DMS53 treated with DMSO at 0.1 percent for 48 hours (cell line): Measurements from ENCODE around the gene ARID4A.
"Not testable (repeated sequence)": the region's sequence is repeated elsewhere in the genome, so short reads cannot be mapped to it uniquely, and the experiment has no call there.

ENCODE experiments used
- DNase-seq: peaks from one replicate; lab custom pipeline; 2025; ENCODE audit not compliant: unreplicated experiment; lab: John Stamatoyannopoulos, UW

Gene ARID4A, protein sequence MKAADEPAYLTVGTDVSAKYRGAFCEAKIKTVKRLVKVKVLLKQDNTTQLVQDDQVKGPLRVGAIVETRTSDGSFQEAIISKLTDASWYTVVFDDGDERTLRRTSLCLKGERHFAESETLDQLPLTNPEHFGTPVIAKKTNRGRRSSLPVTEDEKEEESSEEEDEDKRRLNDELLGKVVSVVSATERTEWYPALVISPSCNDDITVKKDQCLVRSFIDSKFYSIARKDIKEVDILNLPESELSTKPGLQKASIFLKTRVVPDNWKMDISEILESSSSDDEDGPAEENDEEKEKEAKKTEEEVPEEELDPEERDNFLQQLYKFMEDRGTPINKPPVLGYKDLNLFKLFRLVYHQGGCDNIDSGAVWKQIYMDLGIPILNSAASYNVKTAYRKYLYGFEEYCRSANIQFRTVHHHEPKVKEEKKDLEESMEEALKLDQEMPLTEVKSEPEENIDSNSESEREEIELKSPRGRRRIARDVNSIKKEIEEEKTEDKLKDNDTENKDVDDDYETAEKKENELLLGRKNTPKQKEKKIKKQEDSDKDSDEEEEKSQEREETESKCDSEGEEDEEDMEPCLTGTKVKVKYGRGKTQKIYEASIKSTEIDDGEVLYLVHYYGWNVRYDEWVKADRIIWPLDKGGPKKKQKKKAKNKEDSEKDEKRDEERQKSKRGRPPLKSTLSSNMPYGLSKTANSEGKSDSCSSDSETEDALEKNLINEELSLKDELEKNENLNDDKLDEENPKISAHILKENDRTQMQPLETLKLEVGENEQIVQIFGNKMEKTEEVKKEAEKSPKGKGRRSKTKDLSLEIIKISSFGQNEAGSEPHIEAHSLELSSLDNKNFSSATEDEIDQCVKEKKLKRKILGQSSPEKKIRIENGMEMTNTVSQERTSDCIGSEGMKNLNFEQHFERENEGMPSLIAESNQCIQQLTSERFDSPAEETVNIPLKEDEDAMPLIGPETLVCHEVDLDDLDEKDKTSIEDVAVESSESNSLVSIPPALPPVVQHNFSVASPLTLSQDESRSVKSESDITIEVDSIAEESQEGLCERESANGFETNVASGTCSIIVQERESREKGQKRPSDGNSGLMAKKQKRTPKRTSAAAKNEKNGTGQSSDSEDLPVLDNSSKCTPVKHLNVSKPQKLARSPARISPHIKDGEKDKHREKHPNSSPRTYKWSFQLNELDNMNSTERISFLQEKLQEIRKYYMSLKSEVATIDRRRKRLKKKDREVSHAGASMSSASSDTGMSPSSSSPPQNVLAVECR

DNA sequence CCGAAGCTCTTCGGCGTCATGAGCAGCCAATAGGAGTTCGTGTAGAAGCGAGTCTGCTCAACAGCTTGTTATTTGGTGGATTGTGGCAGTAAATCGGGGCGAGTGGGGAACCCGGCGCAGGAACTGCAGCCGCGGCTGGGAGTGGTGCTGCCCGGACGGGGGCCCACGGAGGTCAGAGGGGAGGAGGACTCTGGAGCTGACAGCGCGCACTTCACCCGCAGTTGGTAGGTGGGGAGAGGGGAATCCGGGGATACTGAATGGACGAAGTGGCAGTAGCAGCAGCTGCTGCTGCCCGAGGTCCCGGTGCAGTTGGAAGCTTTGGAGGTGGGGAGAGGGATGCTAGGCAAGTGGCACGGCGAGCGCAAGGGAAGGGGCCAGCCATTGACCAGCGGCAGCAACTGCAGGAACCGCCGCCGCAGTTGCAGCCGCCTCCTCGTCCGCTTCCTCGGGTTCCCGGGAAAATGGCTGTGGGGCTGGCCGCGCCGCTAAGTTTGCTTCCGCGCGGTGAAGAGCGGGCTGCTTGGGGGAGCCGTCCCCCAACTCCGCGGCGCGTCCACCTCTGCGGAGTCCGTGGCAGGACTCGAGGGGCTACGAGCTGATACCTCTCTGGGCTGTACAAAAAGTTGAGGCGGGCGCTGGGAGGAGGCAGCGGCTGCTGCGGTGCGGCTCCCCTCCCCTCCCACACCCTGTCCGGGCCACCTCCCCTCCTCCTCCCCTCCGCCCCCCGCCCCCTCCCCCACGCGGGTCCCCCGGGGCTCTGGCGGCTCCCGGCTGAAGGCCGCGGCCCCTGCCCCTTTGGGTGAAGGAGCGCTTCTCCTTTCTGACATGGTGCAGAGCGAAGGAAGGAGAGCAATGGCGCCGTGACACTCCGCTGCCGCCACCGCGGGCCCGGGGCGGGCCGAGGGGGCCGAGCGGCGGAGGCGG lies at the start of gene ARID4A:
ARID4A (plus strand) TSS at position 79 of the 924 bp plus-strand sequence. CDS start 1,300 bp downstream, outside the sequence.
- DNase-seq = no peak

DNA sequence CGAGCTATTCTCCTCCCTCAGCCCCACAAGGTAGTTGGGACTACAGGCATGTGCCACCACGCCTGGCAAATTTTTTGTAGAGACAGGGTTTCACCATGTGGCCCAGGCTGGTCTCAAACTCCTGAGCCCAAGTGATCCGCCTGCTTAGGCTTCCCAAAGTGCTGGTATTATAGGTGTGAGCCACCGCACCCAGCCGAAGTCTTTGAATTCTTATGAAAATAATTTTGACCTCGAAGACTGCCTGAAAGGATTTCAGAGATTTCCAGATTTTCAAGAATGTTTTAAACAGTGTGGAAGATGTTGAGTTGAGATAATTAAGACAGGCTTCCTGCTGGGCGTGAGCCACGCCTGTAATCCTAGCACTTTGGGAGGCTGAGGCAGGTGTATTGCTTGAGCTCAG lies 48.7 kb upstream of the ARID4A start:
- no peak for DNase-seq

DNA sequence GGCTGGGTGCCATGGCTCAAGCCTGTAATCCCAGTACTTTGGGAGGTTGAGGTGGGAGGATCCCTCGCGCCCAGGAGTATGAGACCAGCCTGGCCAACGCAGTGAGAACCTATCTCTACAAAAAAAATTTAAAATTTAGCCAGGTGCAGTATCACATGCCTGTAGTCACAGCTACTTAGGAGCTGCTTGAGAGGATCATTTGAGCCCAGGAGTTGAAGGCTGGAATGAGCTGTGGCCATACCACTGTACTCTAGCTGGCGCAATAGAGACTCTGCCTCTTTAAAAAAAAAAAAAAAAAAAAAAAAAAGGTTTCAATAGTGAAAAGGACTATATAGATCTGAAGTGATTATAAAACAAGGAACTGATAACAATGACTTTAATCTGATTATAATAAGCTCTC lies 40.2 kb upstream of the ARID4A start:
- DNase-seq = no peak

DNA sequence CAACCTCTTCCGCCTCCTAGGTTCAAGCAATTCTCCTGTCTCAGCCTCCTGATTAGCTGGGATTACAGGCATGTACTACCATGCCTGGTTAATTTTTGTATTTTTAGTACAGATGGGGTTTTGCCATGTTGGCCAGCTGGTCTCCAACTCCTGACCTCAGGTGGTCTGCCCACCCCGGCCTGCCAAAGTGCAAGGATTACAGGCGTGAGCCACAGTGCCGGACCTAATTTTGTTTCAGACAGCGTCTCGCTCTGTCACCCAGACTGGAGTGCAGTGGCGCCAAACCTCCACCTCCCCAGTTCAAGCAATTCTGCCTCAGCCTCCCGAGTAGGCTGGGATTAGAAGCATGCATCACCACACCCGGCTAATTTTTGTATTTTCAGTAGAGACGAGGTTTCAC lies 36.4 kb upstream of the ARID4A start:
- not testable (repeated sequence) for DNase-seq

DNA sequence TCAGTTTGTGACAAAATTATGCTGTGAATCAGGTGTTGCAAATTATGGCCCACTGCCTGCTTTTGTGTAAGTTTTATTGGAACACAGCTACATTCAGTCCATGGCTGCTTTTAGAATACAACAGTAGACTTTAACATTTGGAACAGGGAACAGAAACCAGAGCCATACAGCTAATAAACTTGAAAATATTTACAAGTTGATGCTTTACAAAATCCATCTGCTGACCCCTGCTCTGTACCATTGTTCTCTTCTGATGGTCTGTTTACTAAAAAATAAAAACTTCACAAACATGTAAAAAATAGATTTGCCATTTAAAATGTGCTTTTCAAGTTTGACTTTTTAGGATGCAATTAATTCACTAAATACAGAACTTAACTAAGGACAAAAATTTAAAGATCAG lies 33.0 kb upstream of the ARID4A start:
- DNase-seq = no peak

DNA sequence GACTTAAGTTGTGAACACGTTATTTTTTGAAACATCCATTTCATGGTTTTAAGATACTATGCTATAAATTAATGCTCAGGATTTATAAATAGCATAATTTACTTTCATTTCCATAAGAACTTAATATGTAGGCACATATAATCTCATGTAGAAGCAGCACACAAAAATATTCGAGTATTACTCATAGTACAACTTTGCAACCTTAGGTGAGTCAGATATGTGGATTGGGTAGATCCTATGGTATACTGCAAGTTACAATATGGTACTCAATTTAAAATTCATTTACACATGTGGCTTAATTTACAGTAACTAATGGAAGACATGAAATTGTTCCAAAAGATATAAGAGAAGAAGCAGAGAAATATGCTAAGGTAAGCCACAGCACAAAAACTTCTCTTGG lies 27.7 kb upstream of the ARID4A start:
- no peak for DNase-seq

DNA sequence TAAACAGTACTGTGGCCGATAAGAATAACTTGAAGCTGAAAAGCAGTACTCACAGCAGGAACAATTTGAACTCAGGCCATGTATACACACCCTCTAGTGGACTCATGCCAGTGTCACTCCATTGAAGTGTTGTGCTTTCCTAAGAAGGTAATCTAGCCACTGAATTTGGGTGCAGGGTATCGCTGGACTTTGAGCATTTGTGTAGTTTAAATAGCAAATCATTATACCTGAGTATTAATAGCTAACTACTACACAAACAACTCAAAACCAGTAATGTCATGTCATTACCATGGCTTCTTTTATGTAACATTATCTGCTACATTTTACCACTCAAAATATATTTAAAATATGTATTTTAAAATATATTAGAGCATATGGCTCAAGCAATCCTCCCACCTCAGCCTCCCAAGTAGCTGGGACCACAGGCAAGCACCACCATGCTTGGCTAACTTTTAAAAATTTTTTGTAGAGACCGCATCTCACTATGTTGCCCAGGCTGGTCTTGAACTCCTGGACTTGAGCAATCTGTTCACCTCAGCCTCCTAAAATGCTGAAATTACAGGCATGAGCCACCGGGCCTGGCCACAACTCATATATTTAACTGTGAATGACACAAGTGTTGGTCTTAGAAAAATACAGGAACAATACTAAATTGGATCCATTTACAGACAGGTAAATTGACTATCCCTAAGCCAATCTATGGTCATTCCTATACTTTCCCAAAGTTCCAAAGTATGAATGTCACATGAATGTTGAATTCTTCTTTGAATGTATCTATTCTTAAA lies 25.6 kb upstream of the ARID4A start:
- no peak for DNase-seq

DNA sequence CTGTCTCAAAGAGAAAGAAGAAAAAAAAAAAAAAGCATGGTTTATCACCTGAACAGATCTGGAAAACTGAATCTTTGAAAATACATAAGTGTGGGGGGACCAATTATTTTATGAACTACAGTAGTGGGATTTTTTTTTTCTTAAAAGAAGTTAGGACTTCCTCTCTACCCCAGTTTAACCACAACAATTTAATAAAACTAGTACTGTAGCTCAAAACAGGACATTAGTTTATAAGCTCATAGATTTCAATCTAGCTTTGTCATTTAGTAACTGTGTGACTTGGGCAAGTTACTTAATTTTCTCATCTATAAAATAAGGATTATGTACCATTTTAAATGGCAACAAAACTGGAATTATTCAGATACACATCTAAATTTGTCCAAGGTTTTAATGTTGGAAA lies 23.5 kb upstream of the ARID4A start:
- DNase-seq = no peak

DNA sequence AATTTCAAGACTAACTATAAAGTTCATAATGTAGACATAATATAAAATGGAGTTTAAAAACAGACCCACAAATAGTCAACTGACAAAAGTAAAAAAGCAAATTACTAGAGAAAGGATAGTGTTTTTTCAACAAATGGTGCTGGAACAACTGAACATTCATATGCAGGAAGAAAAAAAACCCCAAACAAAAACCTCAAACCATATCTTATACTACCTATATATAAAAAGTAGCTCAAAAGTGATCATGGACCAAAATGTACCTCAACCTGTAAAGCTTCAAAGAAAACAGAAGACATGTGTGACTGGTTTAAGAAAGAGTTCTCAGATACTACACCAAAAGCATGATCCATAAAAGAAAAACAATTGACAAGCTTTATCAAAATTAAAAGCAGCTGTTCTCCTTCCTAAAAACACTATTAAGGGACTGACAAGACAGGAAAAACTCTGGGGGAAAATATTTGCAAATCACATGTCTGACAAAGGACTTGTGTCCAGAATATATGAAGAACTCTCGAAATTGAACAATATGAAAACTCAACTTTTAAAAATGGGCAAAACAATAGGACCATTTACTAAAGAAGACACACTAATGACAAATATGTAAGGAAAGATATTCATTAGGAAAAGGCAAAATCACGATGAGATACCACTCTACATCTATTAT lies 22.7 kb upstream of the ARID4A start:
- DNase-seq = no peak

DNA sequence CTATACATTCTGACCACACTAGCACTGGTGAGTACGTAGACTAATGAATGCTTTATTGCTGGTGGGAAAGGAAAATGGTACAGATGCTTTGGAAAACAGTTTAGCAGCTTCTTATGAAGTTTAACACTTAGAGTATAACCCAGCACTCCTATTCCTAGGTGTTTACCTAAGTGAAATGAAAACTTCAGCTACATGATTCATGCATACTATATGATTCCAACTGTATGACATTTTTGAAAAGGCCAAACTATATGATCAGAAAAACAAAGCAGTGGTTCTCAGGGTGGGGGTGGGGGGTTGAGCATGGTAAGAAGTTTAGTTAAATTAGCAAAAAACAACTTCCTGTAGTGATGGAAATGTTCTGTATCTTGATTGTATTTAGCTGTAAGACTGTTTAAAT lies 22.1 kb upstream of the ARID4A start:
- no peak for DNase-seq

DNA sequence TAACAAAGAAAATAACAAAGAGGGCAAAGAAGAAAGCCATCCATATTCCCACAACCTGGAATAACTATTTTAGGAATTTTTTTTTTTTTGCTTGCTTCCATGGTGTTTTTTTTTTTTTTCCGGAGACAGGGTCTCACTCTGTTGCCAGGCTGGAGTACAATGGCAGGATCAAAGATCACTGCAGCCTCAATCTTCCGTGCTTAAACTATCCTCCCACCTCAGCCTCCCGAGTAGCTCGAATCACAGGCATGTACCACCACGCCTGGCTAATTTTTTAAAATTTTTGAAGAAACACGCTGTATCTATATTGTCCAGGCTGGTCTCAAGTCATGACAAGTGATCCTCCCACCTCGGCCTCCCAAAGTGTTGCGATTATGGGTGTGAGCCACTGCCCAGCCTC lies 20.2 kb upstream of the ARID4A start:
- DNase-seq = no peak

DNA sequence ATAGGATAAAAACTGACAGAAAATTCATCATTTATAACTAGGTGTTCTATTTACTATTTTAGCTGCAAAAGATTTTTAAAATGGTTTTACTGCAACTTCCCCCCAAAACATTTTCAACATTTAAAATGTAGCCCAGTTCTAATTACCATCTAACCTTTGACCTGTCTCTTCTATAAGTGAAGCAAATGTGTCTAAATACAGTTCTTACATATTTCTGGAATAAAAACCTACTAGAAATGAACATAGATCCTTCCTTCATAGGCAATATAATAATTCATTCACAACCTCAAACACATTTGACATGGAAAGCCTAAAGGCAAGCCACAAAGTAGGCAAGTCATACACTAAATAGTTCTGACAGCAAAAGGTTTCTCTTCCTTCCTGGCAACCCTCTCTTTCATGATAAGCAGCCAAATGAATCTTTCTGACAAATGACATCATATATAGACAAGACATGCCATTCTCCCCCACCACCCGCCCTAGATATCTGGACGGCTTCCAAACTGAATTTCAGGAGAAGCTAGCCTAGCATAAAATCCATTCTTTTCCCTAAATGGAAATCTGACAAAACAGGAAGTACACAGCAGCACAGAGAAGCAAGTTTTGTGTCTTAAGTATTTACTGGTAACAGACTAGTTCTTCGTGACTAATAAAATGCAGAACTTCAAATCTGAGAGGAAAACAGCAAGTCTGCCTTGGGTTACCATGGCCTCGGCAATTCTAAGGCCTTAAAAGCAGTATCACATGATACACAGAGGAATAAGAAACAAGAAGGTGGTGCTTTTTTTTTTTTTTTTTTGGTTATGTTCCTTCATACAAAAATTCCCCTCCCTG lies 17.2 kb upstream of the ARID4A start:
- DNase-seq = no peak

DNA sequence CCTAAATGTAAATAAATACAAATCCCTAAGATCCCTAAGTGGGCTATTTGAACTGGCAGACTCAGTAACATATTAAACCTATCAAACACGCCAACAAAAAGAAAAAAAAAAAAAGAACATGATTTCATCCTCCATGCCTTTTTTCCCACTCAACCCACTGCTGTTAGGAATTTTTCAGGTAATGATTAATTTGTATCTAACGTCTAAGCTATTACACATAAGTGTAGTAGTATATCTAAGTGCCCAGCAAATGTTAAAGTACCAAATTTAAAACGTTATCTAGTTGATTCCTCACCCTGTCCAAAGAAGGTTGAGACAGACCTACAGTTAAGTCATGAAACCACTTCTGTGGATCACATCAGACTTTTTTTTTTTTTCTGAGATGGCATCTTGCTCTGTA lies 16.4 kb upstream of the ARID4A start:
- DNase-seq = no peak

DNA sequence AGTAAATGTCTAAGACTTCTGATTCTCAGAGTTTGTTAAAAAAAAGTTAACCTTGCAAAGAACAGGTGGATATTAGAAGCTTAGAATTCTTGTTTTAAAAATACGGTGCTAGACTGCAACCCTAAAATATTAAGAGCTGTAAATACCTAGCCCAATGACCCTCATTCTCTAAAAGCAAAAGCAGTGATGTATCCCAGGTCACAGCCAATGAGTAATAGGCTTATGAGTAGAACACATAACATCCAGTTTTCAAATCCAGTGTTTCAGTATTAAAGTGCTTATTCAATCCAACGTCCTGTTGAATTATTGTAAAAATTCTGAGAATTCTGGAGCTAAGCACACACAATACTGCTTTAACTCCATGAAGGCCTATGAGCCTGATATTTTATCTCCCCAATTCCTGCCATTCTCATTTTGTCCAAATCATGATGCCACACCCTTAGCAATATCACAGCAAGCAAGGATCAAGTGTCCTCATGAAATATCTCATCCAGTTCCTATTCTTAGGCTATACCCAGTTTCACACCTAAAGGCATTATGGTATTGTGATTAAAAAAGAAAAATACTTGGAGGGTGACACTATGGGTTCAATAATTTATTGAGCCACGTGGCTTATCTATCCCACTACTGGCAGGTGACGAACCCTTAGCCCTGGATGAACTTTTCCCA lies 15.3 kb upstream of the ARID4A start:
- no peak for DNase-seq

DNA sequence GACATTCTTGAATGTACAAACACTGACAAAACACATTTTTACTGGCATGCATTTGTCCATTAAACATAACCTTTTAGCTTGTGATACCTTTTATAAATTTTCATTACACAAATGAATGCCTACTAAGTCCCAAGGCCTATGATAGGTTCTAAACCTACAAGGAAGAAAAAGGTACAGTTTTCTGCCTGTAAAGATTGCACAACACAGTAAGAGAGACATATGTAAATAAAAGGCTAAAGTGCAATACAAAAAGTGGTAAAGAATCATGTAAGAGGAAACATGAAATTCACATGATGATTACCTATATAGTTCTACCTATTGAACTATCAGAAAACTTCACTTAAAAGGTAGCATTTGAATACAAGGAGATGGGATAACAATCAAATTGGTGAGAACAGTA lies 14.6 kb upstream of the ARID4A start:
- no peak for DNase-seq

DNA sequence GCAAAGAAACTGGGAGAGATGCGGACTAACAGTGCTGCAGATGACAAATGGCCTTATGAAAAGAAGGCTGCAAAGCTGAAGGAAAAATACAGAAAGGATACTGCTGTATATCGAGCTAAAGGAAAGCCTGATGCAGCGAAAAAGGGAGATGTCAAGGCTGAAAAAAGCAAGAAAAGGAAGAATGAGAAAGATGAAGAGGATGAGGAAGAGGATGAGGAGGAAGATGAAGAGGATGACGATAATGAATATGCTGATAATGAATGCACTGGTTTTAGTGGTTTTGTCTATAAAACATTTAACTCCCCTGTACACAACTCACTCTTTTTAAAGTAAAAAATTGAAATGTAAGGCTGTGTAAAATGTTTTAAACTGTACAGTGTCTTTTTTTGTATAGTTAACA lies 13.2 kb upstream of the ARID4A start:
- DNase-seq = no peak

DNA sequence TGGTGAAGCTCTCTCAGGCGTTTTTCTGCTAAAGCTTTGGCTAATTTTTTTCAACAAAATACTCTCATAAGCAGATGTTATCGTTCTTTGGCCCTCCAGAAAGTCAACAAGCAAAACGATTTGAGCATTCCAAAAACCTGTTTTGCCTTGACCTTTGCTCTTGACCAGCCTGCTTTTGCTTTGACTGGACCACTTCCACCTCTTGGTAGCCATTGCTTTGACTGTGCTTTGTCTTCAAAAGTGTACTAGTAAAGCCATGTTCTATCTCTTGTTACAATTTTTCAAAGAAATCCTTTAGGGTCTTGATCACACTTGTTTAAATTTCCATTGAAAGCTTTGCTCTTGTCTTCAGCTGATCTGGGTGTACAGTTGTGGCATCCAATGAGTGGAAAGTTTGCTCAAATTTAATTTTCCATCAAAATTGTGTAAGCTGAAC lies 10.7 kb upstream of the ARID4A start:
- no peak for DNase-seq
